SK-N-SH treated with all-trans-retinoic acid at 6 μM for 48 hours (cell line): ENCODE data around the gene SIRPB1.

Experiments used
- ATAC-seq: fragments of 200-7000 bp; cut with Tn5 transposase; 3 replicates; pipeline ENCODE4 v1.9.1; 2020; ENCODE audit warnings: mild to moderate bottlenecking, moderate library complexity
- ARNTL ChIP-seq: fragments of 450-650 bp; formaldehyde crosslinking; IDR thresholded peaks from 2 replicates; pipeline ENCODE4 v1.5.0; 2020; ENCODE audit warnings: low read depth, mild to moderate bottlenecking, moderate library complexity, borderline replicate concordance
- BACH2 ChIP-seq: fragments of 250-450 bp; sonication (Bioruptor Pico); IDR thresholded peaks from 2 replicates; pipeline ENCODE4 v1.9.0; 2021; ENCODE audit warnings: mild to moderate bottlenecking, borderline replicate concordance
- CSDC2 ChIP-seq: fragments of 250-450 bp; sonication (Bioruptor Pico); IDR thresholded peaks from 2 replicates; pipeline ENCODE4 v1.5.0; 2020; ENCODE audit warnings: mild to moderate bottlenecking, moderate library complexity
- ESRRG ChIP-seq: fragments of 250-450 bp; sonication (Bioruptor Pico); IDR thresholded peaks from 2 replicates; pipeline ENCODE4 v1.6.1; 2021; ENCODE audit warnings: mild to moderate bottlenecking
- GLIS3 ChIP-seq: fragments of 250-450 bp; sonication (Bioruptor Pico); IDR thresholded peaks from 2 replicates; pipeline ENCODE4 v1.5.0; 2020; ENCODE audit warnings: mild to moderate bottlenecking, moderate library complexity
- ISL1 ChIP-seq: fragments of 250-450 bp; sonication (Bioruptor Pico); IDR thresholded peaks from 2 replicates; pipeline ENCODE4 v2.1.2; 2022; ENCODE audit warnings: mild to moderate bottlenecking, moderate library complexity
- OSR1 ChIP-seq: fragments of 250-450 bp; sonication (Bioruptor Pico); IDR thresholded peaks from 2 replicates; pipeline ENCODE4 v1.8.0; 2022; ENCODE audit warnings: moderate library complexity, mild to moderate bottlenecking, inconsistent platforms
- PPARA ChIP-seq: fragments of 250-450 bp; sonication (Bioruptor Pico); IDR thresholded peaks from 2 replicates; pipeline ENCODE4 v1.5.0; 2020; ENCODE audit warnings: mild to moderate bottlenecking, borderline replicate concordance
- RARB ChIP-seq: fragments of 250-450 bp; sonication (Bioruptor Pico); IDR thresholded peaks from 2 replicates; pipeline ENCODE4 v1.8.0; 2021; ENCODE audit warnings: mild to moderate bottlenecking, moderate library complexity
- TCF4 ChIP-seq: fragments of 250-450 bp; sonication (Bioruptor Pico); IDR thresholded peaks from 2 replicates; pipeline ENCODE4 v1.8.0; 2021; ENCODE audit warnings: mild to moderate bottlenecking, moderate library complexity, borderline replicate concordance
- ZC3H10 ChIP-seq: fragments of 250-450 bp; sonication (Bioruptor Pico); IDR thresholded peaks from 2 replicates; pipeline ENCODE4 v1.5.1; 2021; ENCODE audit warnings: mild to moderate bottlenecking, moderate library complexity
- ZFP3 ChIP-seq: fragments of 250-450 bp; sonication (Bioruptor Pico); IDR thresholded peaks from 2 replicates; pipeline ENCODE4 v1.5.0; 2020; ENCODE audit warnings: mild to moderate bottlenecking, moderate library complexity
- ZFP30 ChIP-seq: fragments of 450-650 bp; formaldehyde crosslinking; IDR thresholded peaks from 2 replicates; pipeline ENCODE4 v1.5.0; 2022; ENCODE audit warnings: mild to moderate bottlenecking, moderate library complexity
- ZNF565 ChIP-seq: fragments of 450-650 bp; formaldehyde crosslinking; conservative IDR thresholded peaks from 2 replicates; pipeline ENCODE4 v1.5.0; 2020; ENCODE audit warnings: low read depth, mild to moderate bottlenecking, moderate library complexity
- ZNF70 ChIP-seq: fragments of 450-650 bp; formaldehyde crosslinking; IDR thresholded peaks from 2 replicates; pipeline ENCODE4 v1.5.0; 2020; ENCODE audit warnings: mild to moderate bottlenecking, moderate library complexity
- ZNF8 ChIP-seq: fragments of 450-650 bp; formaldehyde crosslinking; IDR thresholded peaks from 2 replicates; pipeline ENCODE4 v1.5.0; 2020; ENCODE audit warnings: mild to moderate bottlenecking, moderate library complexity
- TF ChIP-seq, protein P1 (sequence below): fragments of 250-450 bp; sonication (Bioruptor Pico); IDR thresholded peaks from 2 replicates; pipeline ENCODE4 v1.5.1; 2020; ENCODE audit warnings: low read depth, mild to moderate bottlenecking, moderate library complexity
- TF ChIP-seq, protein P2 (sequence below): fragments of 250-450 bp; sonication (Bioruptor Pico); IDR thresholded peaks from 2 replicates; pipeline ENCODE4 v1.8.0; 2020; ENCODE audit warnings: mild to moderate bottlenecking, moderate library complexity, borderline replicate concordance
- TF ChIP-seq, protein P3 (sequence below): fragments of 250-450 bp; sonication (Bioruptor Pico); IDR thresholded peaks from 2 replicates; pipeline ENCODE4 v1.5.1; 2021; ENCODE audit warnings: mild to moderate bottlenecking, moderate library complexity
- TF ChIP-seq, protein P4 (sequence below): fragments of 250-450 bp; sonication (Bioruptor Pico); IDR thresholded peaks from 2 replicates; pipeline ENCODE4 v1.8.0; 2021; ENCODE audit warnings: low read depth, mild to moderate bottlenecking, moderate library complexity, borderline replicate concordance

SIRPB1 gene

DNA sequence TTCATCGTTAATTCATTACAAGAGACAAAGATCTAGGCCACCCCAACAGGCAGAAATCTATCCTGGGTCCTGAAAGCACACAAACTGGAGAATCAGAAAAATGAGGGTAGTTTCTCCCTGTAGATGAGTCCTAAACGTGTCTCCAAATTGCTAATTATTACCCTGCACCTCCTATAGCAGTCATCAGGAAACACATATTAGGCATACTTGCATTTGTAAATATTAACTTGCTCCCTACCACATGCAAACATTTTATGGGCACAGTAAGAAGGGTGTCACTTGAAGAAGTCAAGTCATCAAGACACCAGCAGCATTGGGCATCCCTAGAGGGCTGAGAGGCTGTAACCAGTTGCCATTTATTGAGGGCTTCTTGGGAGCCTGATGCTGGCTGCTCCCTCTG, 17.9 kb upstream of the SIRPB1 start:
- TF ChIP-seq ISL1 (CRISPR knock-in tag) (no peak), GLIS3 (no peak), RARB (CRISPR knock-in tag) (no peak), PPARA (CRISPR knock-in tag) (no peak), ZFP3 (no peak)
- TF ChIP-seq, protein P1, sequence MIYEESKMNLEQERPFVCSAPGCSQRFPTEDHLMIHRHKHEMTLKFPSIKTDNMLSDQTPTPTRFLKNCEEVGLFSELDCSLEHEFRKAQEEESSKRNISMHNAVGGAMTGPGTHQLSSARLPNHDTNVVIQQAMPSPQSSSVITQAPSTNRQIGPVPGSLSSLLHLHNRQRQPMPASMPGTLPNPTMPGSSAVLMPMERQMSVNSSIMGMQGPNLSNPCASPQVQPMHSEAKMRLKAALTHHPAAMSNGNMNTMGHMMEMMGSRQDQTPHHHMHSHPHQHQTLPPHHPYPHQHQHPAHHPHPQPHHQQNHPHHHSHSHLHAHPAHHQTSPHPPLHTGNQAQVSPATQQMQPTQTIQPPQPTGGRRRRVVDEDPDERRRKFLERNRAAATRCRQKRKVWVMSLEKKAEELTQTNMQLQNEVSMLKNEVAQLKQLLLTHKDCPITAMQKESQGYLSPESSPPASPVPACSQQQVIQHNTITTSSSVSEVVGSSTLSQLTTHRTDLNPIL (CRISPR knock-in tag): no peak
- TF ChIP-seq, all 23 proteins: peak for 0
- ATAC-seq: no peak

DNA sequence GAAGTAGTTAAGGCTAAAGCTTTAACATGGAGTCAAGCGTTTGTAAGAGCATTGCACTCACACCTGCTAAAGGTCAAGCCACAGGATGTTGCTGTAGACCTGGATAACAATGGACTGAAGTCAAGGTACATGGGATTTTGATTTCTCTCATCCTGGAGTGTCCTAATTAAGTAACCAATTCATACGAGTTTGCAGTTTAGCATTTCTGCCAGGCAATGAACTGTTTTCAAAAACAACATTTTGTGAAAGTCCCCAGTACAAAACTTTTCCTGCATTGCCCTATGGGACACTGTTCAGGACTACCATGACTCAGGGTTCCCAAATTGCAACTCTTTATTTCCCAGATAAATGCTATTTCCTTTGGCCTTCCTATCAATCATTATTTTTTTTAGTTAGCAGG, 17.4 kb upstream of the SIRPB1 start:
- no peak for ATAC-seq
- TF ChIP-seq ZC3H10 (CRISPR knock-in tag): no peak
- no peak for TF ChIP-seq ESRRG
- TF ChIP-seq, protein P2, sequence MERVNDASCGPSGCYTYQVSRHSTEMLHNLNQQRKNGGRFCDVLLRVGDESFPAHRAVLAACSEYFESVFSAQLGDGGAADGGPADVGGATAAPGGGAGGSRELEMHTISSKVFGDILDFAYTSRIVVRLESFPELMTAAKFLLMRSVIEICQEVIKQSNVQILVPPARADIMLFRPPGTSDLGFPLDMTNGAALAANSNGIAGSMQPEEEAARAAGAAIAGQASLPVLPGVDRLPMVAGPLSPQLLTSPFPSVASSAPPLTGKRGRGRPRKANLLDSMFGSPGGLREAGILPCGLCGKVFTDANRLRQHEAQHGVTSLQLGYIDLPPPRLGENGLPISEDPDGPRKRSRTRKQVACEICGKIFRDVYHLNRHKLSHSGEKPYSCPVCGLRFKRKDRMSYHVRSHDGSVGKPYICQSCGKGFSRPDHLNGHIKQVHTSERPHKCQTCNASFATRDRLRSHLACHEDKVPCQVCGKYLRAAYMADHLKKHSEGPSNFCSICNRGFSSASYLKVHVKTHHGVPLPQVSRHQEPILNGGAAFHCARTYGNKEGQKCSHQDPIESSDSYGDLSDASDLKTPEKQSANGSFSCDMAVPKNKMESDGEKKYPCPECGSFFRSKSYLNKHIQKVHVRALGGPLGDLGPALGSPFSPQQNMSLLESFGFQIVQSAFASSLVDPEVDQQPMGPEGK (CRISPR knock-in tag): no peak
- no peak for TF ChIP-seq BACH2 (CRISPR knock-in tag)
- TF ChIP-seq CSDC2 (CRISPR knock-in tag): no peak
- TF ChIP-seq, protein P3, sequence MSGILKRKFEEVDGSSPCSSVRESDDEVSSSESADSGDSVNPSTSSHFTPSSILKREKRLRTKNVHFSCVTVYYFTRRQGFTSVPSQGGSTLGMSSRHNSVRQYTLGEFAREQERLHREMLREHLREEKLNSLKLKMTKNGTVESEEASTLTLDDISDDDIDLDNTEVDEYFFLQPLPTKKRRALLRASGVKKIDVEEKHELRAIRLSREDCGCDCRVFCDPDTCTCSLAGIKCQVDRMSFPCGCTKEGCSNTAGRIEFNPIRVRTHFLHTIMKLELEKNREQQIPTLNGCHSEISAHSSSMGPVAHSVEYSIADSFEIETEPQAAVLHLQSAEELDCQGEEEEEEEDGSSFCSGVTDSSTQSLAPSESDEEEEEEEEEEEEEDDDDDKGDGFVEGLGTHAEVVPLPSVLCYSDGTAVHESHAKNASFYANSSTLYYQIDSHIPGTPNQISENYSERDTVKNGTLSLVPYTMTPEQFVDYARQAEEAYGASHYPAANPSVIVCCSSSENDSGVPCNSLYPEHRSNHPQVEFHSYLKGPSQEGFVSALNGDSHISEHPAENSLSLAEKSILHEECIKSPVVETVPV (CRISPR knock-in tag): no peak

DNA sequence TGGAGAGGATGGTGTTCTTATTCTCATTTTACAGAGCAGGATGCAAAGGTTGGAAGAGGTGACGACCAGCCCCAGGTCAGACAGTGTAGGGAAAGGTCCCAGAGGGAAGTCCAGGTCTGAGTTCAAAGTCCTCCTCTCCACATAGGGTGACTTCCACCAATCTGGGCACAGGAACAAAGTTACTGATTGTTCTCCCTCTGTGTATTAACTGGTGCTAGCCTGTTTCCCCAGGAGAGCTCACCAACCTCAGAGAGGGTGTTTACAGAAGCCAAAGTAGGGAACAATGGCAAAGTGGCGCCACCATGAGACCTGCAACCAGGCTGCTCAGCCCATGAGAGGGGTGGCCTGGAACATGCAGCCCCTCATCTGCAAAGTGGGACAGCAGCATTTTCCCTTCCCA, 16.8 kb upstream of the SIRPB1 start:
- ATAC-seq: no peak

DNA sequence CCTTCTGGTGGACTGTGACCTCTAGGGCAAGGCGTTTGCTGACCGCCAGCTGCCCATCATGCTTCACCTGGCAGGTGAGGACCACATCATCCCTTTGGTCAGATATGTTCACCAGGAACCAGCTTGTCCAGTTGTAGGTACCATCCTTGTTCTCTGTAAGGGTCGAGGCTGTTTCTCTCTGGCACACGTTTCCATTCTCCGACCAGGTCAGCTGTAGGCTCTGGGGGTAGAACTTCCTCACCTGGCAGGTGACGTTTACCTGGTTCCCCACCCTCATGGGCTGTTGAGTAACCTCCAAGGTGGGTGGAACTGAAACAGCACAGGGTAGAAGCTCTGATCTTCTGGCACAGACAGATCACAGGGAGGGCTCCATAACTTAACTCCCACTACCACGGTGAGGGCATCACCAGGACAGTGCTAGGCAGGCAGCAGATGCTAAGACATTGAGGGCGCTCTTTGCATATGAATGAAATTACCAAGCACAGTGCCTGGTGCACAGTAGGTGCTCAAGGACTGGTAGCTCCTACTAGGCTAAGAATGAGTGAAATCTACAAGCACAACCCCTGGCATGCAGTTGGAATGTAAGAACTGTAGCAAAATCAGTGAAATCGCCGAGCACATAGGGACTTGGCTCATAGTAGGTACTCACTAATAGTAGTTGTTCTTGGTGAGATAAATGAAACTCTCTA, 15.6 kb upstream of the SIRPB1 start:
- no peak for ATAC-seq
- TF ChIP-seq PPARA (CRISPR knock-in tag): no peak
- TF ChIP-seq, protein P1 (CRISPR knock-in tag): no peak
- TF ChIP-seq TCF4 (CRISPR knock-in tag): no peak
- no peak for TF ChIP-seq RARB (CRISPR knock-in tag)
- TF ChIP-seq, protein P4, sequence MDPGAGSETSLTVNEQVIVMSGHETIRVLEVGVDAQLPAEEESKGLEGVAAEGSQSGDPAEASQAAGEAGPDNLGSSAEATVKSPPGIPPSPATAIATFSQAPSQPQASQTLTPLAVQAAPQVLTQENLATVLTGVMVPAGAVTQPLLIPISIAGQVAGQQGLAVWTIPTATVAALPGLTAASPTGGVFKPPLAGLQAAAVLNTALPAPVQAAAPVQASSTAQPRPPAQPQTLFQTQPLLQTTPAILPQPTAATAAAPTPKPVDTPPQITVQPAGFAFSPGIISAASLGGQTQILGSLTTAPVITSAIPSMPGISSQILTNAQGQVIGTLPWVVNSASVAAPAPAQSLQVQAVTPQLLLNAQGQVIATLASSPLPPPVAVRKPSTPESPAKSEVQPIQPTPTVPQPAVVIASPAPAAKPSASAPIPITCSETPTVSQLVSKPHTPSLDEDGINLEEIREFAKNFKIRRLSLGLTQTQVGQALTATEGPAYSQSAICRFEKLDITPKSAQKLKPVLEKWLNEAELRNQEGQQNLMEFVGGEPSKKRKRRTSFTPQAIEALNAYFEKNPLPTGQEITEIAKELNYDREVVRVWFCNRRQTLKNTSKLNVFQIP (CRISPR knock-in tag): no peak
- TF ChIP-seq ZNF565 (CRISPR knock-in tag): no peak
- TF ChIP-seq ZNF8 (CRISPR knock-in tag): no peak
- no peak for TF ChIP-seq BACH2 (CRISPR knock-in tag)
- no peak for TF ChIP-seq CSDC2 (CRISPR knock-in tag)
- TF ChIP-seq ISL1 (CRISPR knock-in tag): no peak
- TF ChIP-seq, protein P3 (CRISPR knock-in tag): no peak

More for the DNA sequence above, 16.8 kb upstream of the SIRPB1 start:
- TF ChIP-seq TCF4 (CRISPR knock-in tag) (no peak), OSR1 (CRISPR knock-in tag) (no peak), RARB (CRISPR knock-in tag) (no peak), ZNF565 (CRISPR knock-in tag) (no peak), ZFP30 (no peak), ZFP3 (no peak), ZNF70 (no peak), ARNTL (no peak), ISL1 (CRISPR knock-in tag) (no peak), ZC3H10 (CRISPR knock-in tag) (no peak), CSDC2 (CRISPR knock-in tag) (no peak), GLIS3 (no peak)
- TF ChIP-seq, protein P1 (CRISPR knock-in tag): no peak
- TF ChIP-seq, protein P2 (CRISPR knock-in tag): no peak
